DND-41 (cell line): ENCODE results near the gene BCL7C.
A peak's percentile ranks its signal among the peaks of the same experiment; 100 is the strongest.
"Not testable (repeated sequence)": the region's sequence is repeated elsewhere in the genome, so short reads cannot be mapped to it uniquely, and the experiment has no call there.

Experiments
- ATAC-seq: fragments of 200-7000 bp; cut with Tn5 transposase; 3 replicates; pipeline ENCODE4 v1.9.1; 2021; ENCODE audit warnings: low read depth; ENCODE audit not compliant: insufficient read depth
- DNase-seq: peaks from one replicate; pipeline ENCODE4 v3.0.0-alpha.2; 2020
- H2AFZ ChIP-seq: 2 replicates; pipeline ENCODE4 v1.6.0; 2012; ENCODE audit warnings: low read depth, low read length
- H3K27ac ChIP-seq: 2 replicates; pipeline ENCODE4 v1.5.1; 2012; ENCODE audit warnings: low read length, inconsistent platforms
- H3K27me3 ChIP-seq: fragments of 200-600 bp; sonication (generic); 2 replicates; pipeline ENCODE4 v1.6.0; 2012; ENCODE audit warnings: low read length, mild to moderate bottlenecking, inconsistent platforms; ENCODE audit not compliant: insufficient read depth, poor library complexity
- H3K36me3 ChIP-seq: 2 replicates; pipeline ENCODE4 v1.5.1; 2012; ENCODE audit warnings: low read length, inconsistent platforms; ENCODE audit not compliant: insufficient read depth
- H3K4me1 ChIP-seq: 2 replicates; pipeline ENCODE4 v1.5.1; 2012; ENCODE audit warnings: mild to moderate bottlenecking, low read length; ENCODE audit not compliant: insufficient read depth
- H3K4me2 ChIP-seq: 2 replicates; pipeline ENCODE4 v1.6.0; 2012; ENCODE audit warnings: mild to moderate bottlenecking, moderate library complexity, low read length, inconsistent platforms; ENCODE audit not compliant: insufficient read depth
- H3K4me3 ChIP-seq, 2 experiments: fragments of 200-600 bp in 1 of 2; shearing (Covaris generic) in 1 of 2; 2 replicates each; pipeline ENCODE4 v1.5.1; 2012 to 2016; ENCODE audit warnings: inconsistent platforms in 2 of 2, low read length in 2 of 2, mild to moderate bottlenecking in 2 of 2, low read depth in 1 of 2, moderate library complexity in 1 of 2
- H3K79me2 ChIP-seq: 2 replicates; pipeline ENCODE4 v1.6.0; 2012; ENCODE audit warnings: low read length, inconsistent platforms; ENCODE audit not compliant: insufficient read depth
- H3K9ac ChIP-seq: 2 replicates; pipeline ENCODE4 v1.6.0; 2012; ENCODE audit warnings: low read depth, mild to moderate bottlenecking, inconsistent platforms, low read length, moderate library complexity
- H3K9me3 ChIP-seq: 2 replicates; pipeline ENCODE4 v1.5.1; 2012; ENCODE audit warnings: low read length, moderate library complexity, mild to moderate bottlenecking, inconsistent platforms; ENCODE audit not compliant: insufficient read depth, severe bottlenecking
- H4K20me1 ChIP-seq: 2 replicates; pipeline ENCODE4 v1.6.0; 2012; ENCODE audit warnings: low read length; ENCODE audit not compliant: insufficient read depth
- EZH2 ChIP-seq: IDR thresholded peaks from 3 replicates; pipeline ENCODE4 v1.6.1; 2012; ENCODE audit warnings: borderline replicate concordance, low read depth, mild to moderate bottlenecking, moderate library complexity, low read length, inconsistent platforms; ENCODE audit not compliant: severe bottlenecking
- TF ChIP-seq, protein P1 (sequence below): IDR thresholded peaks from 2 replicates; pipeline ENCODE4 v1.5.1; 2012; ENCODE audit warnings: borderline replicate concordance, low read length, moderate library complexity, mild to moderate bottlenecking; ENCODE audit not compliant: poor library complexity, severe bottlenecking; ENCODE audit errors: extremely low read depth

The BCL7C gene

GRCh38 chr16:30894540-30895368 lies 877 bp upstream of the BCL7C start:
- H3K9me3 ChIP-seq = no peaks in the 10 kb centered on the region
- DNase-seq (no peak), ATAC-seq (no peak)
- no peaks in the 10 kb centered on the region for H3K27me3 ChIP-seq
- no peak for TF ChIP-seq EZH2
- TF ChIP-seq, protein P1, sequence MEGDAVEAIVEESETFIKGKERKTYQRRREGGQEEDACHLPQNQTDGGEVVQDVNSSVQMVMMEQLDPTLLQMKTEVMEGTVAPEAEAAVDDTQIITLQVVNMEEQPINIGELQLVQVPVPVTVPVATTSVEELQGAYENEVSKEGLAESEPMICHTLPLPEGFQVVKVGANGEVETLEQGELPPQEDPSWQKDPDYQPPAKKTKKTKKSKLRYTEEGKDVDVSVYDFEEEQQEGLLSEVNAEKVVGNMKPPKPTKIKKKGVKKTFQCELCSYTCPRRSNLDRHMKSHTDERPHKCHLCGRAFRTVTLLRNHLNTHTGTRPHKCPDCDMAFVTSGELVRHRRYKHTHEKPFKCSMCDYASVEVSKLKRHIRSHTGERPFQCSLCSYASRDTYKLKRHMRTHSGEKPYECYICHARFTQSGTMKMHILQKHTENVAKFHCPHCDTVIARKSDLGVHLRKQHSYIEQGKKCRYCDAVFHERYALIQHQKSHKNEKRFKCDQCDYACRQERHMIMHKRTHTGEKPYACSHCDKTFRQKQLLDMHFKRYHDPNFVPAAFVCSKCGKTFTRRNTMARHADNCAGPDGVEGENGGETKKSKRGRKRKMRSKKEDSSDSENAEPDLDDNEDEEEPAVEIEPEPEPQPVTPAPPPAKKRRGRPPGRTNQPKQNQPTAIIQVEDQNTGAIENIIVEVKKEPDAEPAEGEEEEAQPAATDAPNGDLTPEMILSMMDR = no peak
- H3K4me2 ChIP-seq = peak overlapping the region; percentile 97
- H3K9ac ChIP-seq = no peak overlapping the region
- peaks cover 19% of the 10 kb centered on the region for H3K4me1 ChIP-seq
- peaks cover 4% of the 10 kb centered on the region for H3K79me2 ChIP-seq
- no peak overlapping the region for H3K27ac ChIP-seq
- H4K20me1 ChIP-seq = no peaks in the 10 kb centered on the region
- peak overlapping the region in 1 of 2 experiments; percentile 88; a peak in 1 of 4 replicates for H3K4me3 ChIP-seq
- H2AFZ ChIP-seq = peak overlapping the region; percentile 80
- H3K36me3 ChIP-seq = peaks cover 2% of the 10 kb centered on the region

DNA sequence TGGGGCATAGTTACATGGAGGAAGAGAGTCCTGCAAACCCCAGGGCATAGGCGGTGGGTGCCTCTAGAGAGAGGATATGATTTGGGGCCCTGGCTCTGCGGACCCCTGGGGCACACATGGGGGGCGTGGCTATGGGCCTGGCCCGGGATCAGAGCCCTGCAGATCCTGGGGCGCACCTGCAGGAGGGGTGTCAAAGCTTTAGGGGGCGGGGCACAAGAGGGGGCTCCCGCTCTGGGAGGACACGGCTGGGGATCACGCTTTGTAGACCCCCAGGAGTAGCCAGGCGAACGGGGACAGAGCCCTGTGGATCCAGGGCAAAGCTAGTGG lies 497 bp downstream of the BCL7C start:
- peak; percentile 43 for ATAC-seq
- H3K36me3 ChIP-seq = peaks cover 13% of the 10 kb centered on the region
- H3K4me1 ChIP-seq = peaks cover 19% of the 10 kb centered on the region
- H4K20me1 ChIP-seq = no peaks in the 10 kb centered on the region
- H3K4me2 ChIP-seq = peak overlapping the region; percentile 97
- peak overlapping the region; percentile 84 for H3K27ac ChIP-seq
- TF ChIP-seq EZH2 = no peak
- TF ChIP-seq, protein P1 = no peak
- peak overlapping the region; percentile 38 to 88; a peak in 3 of 4 replicates for H3K4me3 ChIP-seq
- peak; percentile 38 for DNase-seq
- H2AFZ ChIP-seq = peak overlapping the region; percentile 80
- no peaks in the 10 kb centered on the region for H3K9me3 ChIP-seq
- no peaks in the 10 kb centered on the region for H3K27me3 ChIP-seq
- H3K9ac ChIP-seq = peak overlapping the region; percentile 82
- H3K79me2 ChIP-seq = peaks cover 4% of the 10 kb centered on the region

- peak overlapping the region; percentile 82 for H3K9ac ChIP-seq
- H4K20me1 ChIP-seq = no peaks in the 10 kb centered on the region
- H3K27me3 ChIP-seq = no peaks in the 10 kb centered on the region
- peaks cover 19% of the 10 kb centered on the region for H3K4me1 ChIP-seq
- no peak for DNase-seq
- peaks cover 15% of the 10 kb centered on the region for H3K36me3 ChIP-seq
- peaks cover 4% of the 10 kb centered on the region for H3K79me2 ChIP-seq
- H2AFZ ChIP-seq = peak overlapping the region; percentile 80
- peak overlapping the region; percentile 84 for H3K27ac ChIP-seq
- no peaks in the 10 kb centered on the region for H3K9me3 ChIP-seq
- peak overlapping the region; percentile 38 to 88; a peak in 3 of 4 replicates for H3K4me3 ChIP-seq
- TF ChIP-seq EZH2 = no peak
- H3K4me2 ChIP-seq = peak overlapping the region; percentile 97
- no peak; the same call in 2 of the 3 replicates for ATAC-seq
Observed at GRCh38 chr16:30892670-30893416, 1.0 kb downstream of the BCL7C start.

DNA sequence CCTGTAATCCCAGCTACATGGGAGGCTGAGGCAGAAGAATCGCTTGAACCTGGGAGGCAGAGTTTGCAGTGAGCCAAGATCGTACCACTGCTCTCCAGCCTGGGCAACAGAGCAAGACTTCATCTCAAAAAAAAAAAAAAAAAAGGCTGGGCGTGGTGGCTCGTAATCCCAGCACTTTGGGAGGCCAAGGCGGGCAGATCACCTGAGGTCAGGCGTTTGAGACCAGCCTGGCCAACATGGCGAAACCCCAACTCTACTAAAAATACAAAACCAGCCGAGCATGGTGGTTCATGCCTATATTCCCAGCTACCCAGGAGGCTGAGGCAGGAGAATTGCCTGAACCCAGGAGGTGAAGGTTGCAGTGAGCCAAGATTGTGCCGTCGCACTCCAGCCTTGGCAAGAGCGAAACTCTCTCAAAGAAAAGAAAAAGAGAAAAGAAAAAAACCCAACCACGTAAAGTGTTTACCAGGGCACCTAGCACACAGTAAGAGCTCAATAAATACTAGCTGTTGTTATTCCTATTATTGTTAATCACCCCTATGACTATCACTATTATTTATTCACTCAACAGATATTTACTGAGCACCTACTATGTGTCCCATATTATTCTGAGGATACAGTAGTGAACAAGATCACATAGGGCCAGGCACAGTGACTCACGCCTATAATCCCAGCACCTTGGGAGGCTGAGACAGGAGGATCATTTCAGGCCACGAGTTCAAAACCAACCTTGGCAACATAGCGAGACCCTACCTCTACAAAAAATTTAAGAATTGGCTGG lies 2.6 kb downstream of the BCL7C start:
- H3K79me2 ChIP-seq, H2AFZ ChIP-seq, H3K4me2 ChIP-seq, ATAC-seq, H4K20me1 ChIP-seq, H3K4me3 ChIP-seq, H3K9ac ChIP-seq, H3K9me3 ChIP-seq, DNase-seq, H3K27ac ChIP-seq, H3K27me3 ChIP-seq: not testable (repeated sequence)
- peaks cover 24% of the 10 kb centered on the region for H3K36me3 ChIP-seq
- peaks cover 19% of the 10 kb centered on the region for H3K4me1 ChIP-seq
